GM18951 (cell line): Measurements from ENCODE around the gene ELMO3.

ENCODE experiments used
- POLR2A ChIP-seq: IDR thresholded peaks from 4 replicates; pipeline ENCODE4 v1.6.1; 2011; ENCODE audit warnings: mild to moderate bottlenecking; ENCODE audit not compliant: insufficient read length, insufficient read depth; ENCODE audit errors: extremely low read depth
- in situ Hi-C: fragments of 300-500 bp; cut with MboI; formaldehyde crosslinking; loops from one replicate; pipeline ENCODE4 v1.12.0; 2022; ENCODE audit warnings: low sequenced_read_pairs, mixed read lengths, inconsistent platforms; ENCODE audit not compliant: unreplicated experiment

ELMO3 gene

DNA sequence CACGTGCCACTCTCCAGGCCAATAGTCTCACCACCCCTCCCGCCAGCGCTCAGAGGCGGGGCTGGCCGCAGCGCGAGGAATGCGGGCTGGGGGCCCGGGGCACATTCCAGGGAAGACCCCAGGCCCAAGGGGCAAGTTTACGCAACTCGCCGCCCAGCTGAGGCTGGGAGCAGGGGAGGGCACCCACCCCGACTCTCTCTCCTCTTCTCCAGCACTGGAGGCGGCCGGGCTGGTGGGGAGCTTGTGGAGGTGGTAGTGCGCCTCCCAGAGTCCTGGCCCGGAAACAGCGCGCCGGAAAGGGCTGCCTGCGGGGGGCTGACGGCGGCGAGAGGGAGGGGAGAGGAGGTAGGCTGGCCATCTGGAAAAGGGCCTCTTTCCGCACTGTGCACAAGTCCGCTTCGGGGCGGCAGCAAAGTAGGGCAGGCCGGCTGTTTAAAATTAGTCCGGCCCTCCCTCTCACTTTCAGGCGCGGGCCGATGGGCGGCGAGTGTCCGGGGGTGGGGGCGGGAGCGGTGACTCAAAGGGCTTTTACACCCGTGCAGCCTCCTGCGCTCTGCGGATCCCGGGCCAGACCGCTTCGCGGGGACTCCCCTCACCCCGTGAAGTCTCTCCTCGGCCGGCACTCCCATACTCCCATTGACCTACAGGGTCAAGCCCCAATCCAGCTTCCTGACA lies 47.3 kb downstream of the ELMO3 start:
- in situ Hi-C loops, result no loop called here
- TF ChIP-seq POLR2A, result peak; percentile 60

DNA sequence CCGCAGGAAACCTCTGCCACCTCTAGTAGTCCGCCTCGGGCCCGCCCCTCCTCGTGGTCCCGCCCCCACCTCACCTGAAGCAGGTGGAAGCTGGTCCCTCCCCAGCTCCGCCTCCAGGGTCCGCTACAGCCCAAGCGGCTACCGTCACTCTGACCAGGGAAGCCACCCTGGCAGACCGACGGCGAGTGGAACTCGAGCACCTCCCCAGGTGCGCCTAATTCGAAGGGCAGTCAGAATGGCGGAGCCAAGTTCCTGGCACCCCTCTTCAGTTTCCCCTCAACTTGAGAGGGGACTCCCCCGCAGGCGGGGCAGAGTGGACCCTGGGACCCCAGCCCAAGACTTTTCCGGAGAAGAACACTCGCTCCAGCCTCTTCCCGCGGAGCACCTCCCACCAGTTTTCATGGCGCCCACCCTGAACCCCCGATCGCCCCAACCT lies 47.8 kb downstream of the ELMO3 start:
- in situ Hi-C loops, result no loop called here
- TF ChIP-seq POLR2A, result no peak

DNA sequence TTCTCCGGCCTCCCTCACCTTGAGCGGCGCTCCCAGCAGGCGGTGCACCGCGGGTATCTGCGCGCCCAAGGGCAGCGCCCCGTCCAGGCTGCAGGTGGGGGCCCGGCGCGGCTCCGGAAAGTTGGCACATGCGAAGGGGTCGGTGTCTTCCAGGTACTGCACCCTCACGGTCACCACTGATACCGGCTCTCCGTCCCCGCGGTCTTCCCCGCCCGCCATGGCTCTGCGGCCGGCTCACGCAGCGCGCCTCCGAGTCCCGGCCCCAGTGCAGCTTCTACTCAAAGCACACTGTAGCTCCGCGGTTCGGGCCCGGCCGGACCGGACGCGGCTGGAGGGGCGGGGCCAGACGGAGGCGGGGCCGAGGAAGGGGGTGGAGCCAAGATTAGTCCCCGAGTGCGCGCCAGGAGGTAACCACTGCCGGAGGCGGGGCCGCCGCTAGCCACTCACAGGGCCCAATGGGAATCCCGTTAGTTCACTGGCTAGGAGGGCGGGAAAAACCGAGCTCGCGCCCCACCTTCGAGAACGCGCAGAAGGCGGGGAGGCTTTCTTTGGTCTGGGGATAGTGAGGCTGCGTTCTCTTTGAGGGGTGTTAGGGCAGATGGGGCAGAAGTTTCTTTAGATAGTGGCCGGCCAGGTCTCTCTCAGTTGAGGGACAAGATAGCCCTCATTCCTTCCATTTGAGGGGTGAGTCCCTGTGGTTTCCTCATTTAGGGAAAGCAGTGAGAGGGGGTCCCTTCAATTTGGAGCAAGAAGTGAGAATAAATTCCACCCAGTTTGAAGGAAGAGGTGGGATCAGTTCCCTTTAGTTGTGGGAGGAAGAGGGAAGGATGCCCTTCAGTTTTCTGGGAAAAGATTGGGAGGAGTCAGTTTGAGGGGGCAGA lies 48.5 kb downstream of the ELMO3 start, which contains the start of gene FHOD1:
TSS of gene FHOD1 (minus strand) at position 290 of the 881 bp plus-strand sequence. CDS start at position 219, 71 bp downstream.
- peak; percentile 88 for TF ChIP-seq POLR2A
- in situ Hi-C loops, result no loop called here

DNA sequence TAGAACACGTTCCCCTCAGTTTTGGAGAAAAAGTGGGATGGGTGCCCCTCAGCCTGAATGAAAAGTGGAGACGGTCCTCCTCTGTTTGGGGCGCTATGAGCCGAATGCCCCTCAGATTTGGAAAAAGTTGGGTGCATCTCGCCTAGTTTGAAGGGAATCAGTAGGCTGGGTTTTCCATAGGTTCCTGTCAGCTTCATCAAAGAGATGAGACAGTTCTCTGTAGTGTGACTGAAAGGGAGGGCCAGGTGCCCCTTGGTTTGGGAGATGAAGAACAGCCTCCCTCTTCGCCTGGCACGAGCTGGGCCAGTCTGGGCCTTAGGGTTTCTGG lies 49.1 kb downstream of the ELMO3 start:
- no peak for TF ChIP-seq POLR2A
- in situ Hi-C loops, result no loop called here

DNA sequence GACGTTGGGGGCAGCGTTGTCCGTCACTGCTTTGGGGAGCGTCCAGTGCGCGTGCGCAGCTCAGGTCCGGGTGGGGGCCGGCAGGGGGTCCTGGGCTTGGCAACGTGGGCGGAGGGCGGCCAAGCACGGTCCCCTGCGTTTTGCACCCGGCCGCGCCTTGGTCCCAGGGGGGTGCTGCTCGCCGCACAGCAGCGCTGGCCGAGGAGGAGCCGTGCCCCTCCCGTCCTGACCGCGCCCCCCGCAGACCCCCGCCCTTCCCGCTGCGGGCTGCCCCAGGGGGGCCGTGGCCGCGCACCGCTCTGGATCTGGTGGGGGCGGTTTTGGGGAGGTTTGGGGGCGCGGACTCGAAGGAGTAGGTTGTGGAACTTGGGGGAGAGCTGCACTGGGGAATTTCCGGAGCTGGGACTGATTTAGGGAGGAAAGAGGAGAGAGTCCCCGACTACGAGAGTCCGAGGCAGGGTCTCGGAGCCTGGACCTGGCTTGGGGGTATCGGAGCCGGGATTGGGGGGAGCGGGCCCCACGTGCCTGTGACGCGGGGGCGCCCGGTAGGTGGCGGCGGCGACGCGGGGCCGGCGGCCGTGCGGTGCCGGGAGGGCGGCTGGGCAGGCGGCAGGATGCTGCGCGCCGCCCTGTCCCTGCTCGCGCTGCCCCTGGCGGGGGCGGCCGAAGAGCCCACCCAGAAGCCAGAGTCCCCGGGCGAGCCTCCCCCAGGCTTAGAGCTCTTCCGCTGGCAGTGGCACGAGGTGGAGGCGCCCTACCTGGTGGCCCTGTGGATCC lies 49.7 kb downstream of the ELMO3 start, which contains the start of gene SLC9A5:
TSS of gene SLC9A5 (plus strand) at position 579 of the 777 bp plus-strand sequence. CDS start at position 615, 36 bp downstream.
- peak; percentile 47 for TF ChIP-seq POLR2A
- in situ Hi-C loops, result no loop called here

DNA sequence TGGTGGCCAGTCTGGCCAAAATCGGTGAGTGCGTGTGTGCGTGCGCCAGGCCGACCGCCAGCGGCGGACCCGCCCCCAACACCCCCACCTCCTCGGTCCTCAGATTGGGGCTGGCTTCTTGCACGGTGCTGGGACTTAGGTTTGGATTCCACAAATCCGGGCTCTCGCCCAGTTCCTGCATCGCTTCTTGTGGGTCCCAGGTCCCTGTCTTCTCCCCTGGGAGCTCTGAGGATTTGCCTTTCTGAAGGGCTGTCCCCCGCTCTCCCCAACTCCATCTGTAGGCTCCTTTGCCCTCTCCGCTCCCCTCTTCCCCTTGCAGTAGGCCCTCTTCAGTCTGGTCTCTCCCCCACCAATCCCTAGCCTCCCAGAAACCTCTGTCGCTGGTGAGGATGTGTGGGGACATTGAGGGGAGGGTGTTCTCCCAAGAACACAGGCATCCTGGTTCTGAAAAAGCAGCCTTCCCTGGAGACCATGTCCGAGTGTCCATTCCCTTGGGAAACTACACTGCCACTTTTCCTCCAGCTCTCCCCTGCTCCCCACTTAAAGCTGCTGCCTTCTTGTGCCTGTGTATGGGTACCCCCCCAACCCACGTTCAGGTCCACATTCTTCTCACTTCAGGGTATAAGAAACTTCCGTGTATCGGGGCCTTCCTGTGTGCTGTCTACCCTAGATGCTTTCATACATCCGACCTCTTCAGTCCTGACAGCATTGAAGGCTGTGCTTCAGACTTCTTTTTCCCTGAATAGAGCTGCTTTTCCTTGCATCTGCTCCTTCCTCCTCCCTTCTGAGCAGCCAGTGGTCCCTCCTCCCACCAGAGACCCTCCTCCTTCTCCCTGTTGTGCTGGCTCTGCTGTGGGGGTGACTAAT lies 50.5 kb downstream of the ELMO3 start:
- no peak for TF ChIP-seq POLR2A
- in situ Hi-C loops, result no loop called here

DNA sequence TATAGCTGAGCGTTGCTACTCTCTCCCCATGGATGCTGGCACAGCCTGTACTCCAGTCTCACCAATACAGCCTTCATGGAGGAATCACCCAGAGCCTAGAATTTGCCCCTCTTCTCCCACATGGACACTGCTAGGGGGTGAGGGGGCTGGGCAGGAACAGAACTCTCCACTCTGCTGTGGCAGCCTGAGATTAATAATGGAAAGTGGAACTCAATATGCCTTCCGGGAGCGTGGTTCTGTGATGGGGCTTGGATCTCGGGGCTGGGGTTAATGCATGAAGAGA lies 51.1 kb downstream of the ELMO3 start:
- no peak for TF ChIP-seq POLR2A
- in situ Hi-C loops, result no loop called here

DNA sequence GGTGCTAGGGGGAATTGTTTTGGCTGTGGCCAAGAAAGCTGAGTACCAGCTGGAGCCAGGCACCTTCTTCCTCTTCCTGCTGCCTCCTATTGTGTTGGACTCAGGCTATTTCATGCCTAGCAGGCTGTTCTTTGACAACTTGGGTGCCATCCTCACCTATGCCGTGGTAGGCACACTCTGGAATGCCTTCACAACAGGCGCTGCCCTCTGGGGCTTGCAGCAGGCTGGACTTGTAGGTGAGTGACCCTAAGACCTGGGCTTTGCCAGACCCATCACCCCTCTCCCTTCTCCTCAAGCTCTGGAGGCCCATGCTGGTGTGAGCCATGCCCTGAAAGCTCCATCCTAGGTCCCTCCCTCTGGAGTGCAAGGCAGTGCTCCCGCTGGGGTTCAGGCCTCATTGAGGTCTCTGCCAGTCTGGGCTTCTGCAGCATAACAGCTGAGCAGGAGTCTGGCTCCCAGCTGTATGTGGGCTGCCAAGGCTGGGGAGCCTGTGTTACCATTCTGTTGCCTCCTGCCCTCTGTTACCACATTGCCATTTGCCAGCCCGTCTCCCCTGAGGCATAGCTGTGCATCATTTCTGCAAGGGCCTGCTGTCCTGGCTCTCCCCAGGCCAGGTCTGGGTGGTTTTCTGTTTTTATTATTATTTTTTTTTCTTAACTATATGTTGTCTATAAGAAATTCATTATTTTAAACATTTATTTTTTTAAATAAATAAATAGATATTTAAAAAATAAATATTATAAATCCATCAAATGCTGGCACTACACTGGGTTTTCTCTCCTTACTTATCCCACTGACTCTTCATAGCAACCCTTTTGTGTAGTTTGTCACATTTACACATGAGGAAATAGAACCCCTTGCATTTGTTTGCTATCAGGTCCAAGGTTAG lies 53.9 kb downstream of the ELMO3 start:
- in situ Hi-C loops, result no loop called here
- no peak for TF ChIP-seq POLR2A
